ENCODE measurements around the gene AMPD3.

AMPD3 gene

GRCh38 chr11:10438458-10438857 is 16.6 kb upstream of the AMPD3 start:
- no peak for DNase-seq (ENCODE audit: low spot score)

GRCh38 chr11:10439351-10439750 is 15.7 kb upstream of the AMPD3 start:
- no peak for DNase-seq (ENCODE audit: low spot score)

- DNase-seq (ENCODE audit: low spot score), result no peak
Observed at GRCh38 chr11:10439924-10440323, 15.1 kb upstream of the AMPD3 start.

GRCh38 chr11:10440401-10440800 is 14.7 kb upstream of the AMPD3 start:
- no peak for DNase-seq (ENCODE audit: low spot score)

- no peak for DNase-seq (ENCODE audit: low spot score)
Observed at GRCh38 chr11:10441091-10441490, 14.0 kb upstream of the AMPD3 start.

- no peak for DNase-seq (ENCODE audit: low spot score)
Observed at GRCh38 chr11:10441652-10442503, 13.2 kb upstream of the AMPD3 start.

- no peak for DNase-seq (ENCODE audit: low spot score)
Observed at GRCh38 chr11:10443152-10443551, 11.9 kb upstream of the AMPD3 start.

- DNase-seq (ENCODE audit: low spot score), result no peak
Observed at GRCh38 chr11:10443721-10444235, 11.3 kb upstream of the AMPD3 start.

- no peak for DNase-seq (ENCODE audit: low spot score)
Observed at GRCh38 chr11:10444725-10445315, 10.2 kb upstream of the AMPD3 start.

GRCh38 chr11:10447445-10447844 is 7.6 kb upstream of the AMPD3 start:
- no peak for DNase-seq (ENCODE audit: low spot score)

- peak; percentile 55 for DNase-seq (ENCODE audit: low spot score)
Observed at GRCh38 chr11:10450462-10451425, 4.3 kb upstream of the AMPD3 start.

GRCh38 chr11:10451426-10452116 is 3.5 kb upstream of the AMPD3 start:
- DNase-seq (ENCODE audit: low spot score), result no peak

GRCh38 chr11:10452211-10452767 is 2.8 kb upstream of the AMPD3 start:
- no peak for DNase-seq (ENCODE audit: low spot score)

- no peak for DNase-seq (ENCODE audit: low spot score)
Observed at GRCh38 chr11:10453261-10453660, 1.8 kb upstream of the AMPD3 start.

GRCh38 chr11:10455637-10456487 is 798 bp downstream of the AMPD3 start:
- DNase-seq (ENCODE audit: low spot score), result peak; percentile 86

- DNase-seq (ENCODE audit: low spot score), result no peak
Observed at GRCh38 chr11:10456519-10456918, 1.5 kb downstream of the AMPD3 start.

GRCh38 chr11:10457901-10458300 is 2.8 kb downstream of the AMPD3 start:
- no peak for DNase-seq (ENCODE audit: low spot score)

GRCh38 chr11:10459029-10459970 is 4.2 kb downstream of the AMPD3 start:
- DNase-seq (ENCODE audit: low spot score), result no peak

- no peak for DNase-seq (ENCODE audit: low spot score)
Observed at GRCh38 chr11:10460611-10461275, 5.7 kb downstream of the AMPD3 start.
